Effector memory CD4-positive, alpha-beta T cell (primary cell): ENCODE data around the gene ZNRD2.

Source experiments
- DNase-seq, 3 donors: peaks; one replicate each; pipeline ENCODE4 v3.0.0-alpha.2; 2020
- H3K27ac ChIP-seq: 2 replicates; pipeline ENCODE4 v1.7.0; 2013; ENCODE audit warnings: mild to moderate bottlenecking, low read length, moderate library complexity; ENCODE audit not compliant: insufficient read depth, poor library complexity, severe bottlenecking
- H3K27me3 ChIP-seq: replicated peaks from 2 replicates; pipeline ENCODE4 v1.7.0; 2013; ENCODE audit warnings: mild to moderate bottlenecking, low read length; ENCODE audit not compliant: insufficient read depth, control insufficient read depth, poor library complexity, severe bottlenecking
- H3K36me3 ChIP-seq: 2 replicates; pipeline ENCODE4 v1.7.0; 2013; ENCODE audit warnings: mild to moderate bottlenecking, low read length, moderate library complexity; ENCODE audit not compliant: control insufficient read depth, insufficient read depth
- H3K4me1 ChIP-seq: 2 replicates; pipeline ENCODE4 v1.7.0; 2013; ENCODE audit warnings: low read length, mild to moderate bottlenecking; ENCODE audit not compliant: control insufficient read depth, insufficient read depth, poor library complexity, severe bottlenecking
- H3K4me3 ChIP-seq: 2 replicates; pipeline ENCODE4 v1.7.0; 2013; ENCODE audit warnings: low read length, low read depth, mild to moderate bottlenecking; ENCODE audit not compliant: insufficient read depth, poor library complexity, severe bottlenecking
- H3K9me3 ChIP-seq: 2 replicates; pipeline ENCODE4 v1.7.0; 2013; ENCODE audit warnings: mild to moderate bottlenecking, low read length, moderate library complexity; ENCODE audit not compliant: control insufficient read depth

ZNRD2 gene

GRCh38 chr11:65556470-65557279 lies 13.6 kb upstream of the ZNRD2 start:
- Histone ChIP-seq H3K4me1 (peaks cover 66% of the 10 kb centered on the region), H3K27me3 (no peaks in the 10 kb centered on the region), H3K27ac (peak overlapping the region; percentile 82), H3K4me3 (peak overlapping the region; percentile 42), H3K9me3 (no peaks in the 10 kb centered on the region), H3K36me3 (peaks cover 1% of the 10 kb centered on the region)
- no peak for DNase-seq

DNA sequence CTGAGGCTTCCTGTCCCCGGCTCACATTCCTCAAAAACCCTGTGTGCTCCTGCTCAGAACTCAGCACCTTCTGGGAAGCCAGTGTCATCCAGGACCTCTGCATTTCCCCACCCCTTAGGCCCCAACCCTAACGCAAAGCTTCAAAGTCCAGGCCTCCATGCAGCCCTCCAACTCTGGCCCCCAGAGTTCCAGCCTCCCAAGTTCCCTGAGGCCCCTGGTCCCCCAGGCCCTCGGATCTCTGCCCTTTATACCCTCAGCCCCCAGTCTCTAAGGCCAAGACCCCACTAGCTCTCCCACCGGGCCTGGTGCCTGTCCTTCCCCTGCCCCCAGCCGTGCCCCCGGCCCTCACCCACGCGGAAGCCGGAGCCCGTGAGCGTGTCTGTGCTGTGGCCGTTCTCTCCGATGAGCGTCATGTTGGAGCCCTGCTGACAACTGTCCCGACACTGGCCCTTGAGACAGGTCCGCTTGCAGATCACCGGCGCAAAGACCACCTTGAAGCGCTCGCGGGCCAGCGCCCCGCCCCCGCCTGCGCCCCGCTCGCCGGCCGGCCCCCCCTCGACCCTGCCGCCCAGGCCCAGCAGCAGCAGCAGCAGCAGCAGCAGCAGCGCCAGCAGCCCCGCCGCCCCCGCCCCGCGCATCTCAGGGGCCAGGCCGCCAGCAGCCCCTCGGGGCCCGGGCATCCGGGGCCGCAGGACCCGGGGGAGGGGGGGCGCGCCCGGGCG lies 12.8 kb upstream of the ZNRD2 start:
- Histone ChIP-seq H3K9me3 (no peaks in the 10 kb centered on the region), H3K4me1 (peaks cover 58% of the 10 kb centered on the region), H3K27me3 (no peaks in the 10 kb centered on the region), H3K4me3 (peak overlapping the region; percentile 62), H3K27ac (peak overlapping the region; percentile 82), H3K36me3 (no peaks in the 10 kb centered on the region)
- no peak for DNase-seq

DNA sequence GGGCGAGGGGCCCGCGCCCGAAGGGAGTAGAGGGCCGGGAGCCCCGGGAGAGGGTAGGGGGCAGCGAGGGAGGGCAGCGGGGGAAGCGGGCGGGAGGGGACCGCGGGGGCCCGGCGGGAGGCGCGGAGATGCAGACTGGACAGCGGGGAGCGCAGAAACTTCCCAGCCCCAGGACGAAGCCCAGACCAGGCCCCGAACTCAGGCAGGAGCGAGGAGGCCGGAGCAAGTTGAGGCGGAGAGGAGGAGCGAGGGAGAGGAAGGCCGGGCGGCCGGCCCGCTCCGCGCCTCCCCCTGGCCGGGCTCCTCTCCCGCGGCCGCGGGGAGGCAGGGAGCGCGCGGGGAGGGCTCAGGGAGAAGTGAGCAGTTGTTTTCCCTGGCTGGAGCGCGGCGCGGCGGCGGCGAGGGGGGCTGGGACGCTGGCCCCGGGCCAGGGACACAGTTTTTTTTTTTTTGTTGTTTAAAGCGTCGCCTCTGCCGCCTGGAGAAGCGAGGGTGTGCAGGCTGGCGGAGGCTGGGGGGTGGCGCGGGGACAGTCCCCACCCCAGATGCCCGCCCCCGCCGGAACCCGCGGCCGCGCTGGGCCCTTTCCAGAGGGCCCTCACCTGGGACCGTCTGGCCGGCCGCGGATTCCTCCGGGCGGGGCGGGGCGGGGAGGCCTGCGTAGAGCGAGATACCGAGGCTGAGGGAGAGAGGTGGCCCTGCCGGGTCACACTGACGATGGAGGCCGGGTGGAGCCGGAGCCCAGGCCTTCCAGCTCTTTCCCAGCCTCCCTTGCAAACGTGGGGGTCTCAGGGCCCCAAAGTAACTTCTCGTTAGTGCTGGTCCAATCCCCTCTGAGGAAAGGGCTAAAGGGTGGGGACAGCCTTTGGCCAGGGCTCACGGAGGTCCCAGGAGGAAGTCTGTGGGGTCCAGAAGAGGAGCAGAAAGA lies 12.0 kb upstream of the ZNRD2 start, which contains the start of gene LTBP3:
Gene LTBP3, minus strand, starts transcription at position 358 of the 928 bp plus-strand sequence. CDS start 400 bp downstream, outside the sequence.
- Histone ChIP-seq H3K4me1 (peaks cover 51% of the 10 kb centered on the region), H3K27me3 (no peaks in the 10 kb centered on the region), H3K36me3 (no peaks in the 10 kb centered on the region), H3K4me3 (peak within 1 kb of the TSS; percentile 62), H3K9me3 (no peaks in the 10 kb centered on the region), H3K27ac (peak within 1 kb of the TSS; percentile 82)
- DNase-seq = no peak

DNA sequence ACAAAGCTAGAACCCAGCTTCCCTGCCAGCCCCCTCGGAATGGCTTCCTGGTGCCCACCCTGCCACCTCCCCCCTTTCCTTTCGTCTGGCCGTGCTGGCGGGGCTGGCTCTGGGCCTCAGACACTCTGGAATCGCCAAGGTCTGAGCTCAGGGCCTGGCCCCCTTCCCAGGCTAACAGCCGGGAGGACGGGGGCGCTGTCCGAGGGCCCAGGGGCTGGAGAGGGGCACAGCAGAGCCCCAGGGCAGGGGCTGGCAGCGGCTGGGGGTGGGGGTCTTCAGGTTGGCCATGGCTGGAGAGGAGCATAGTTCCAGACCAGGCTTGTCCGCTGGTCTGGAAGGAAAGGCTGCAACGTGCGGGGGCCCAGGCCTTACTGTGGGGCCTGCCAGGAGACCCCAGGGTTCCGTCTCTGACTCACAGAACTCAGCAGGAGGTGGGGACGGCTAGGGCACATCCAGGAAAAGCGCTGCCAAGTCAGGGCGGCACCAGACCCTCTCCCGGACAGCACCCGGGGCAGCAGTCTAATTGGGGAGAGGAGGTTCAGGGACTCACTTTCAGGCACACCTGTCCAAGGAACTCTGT lies 11.3 kb upstream of the ZNRD2 start:
- no peak for DNase-seq
- no peaks in the 10 kb centered on the region for H3K27me3 ChIP-seq
- no peaks in the 10 kb centered on the region for H3K9me3 ChIP-seq
- H3K36me3 ChIP-seq = no peaks in the 10 kb centered on the region
- H3K4me1 ChIP-seq = peaks cover 48% of the 10 kb centered on the region
- H3K4me3 ChIP-seq = peak overlapping the region; percentile 62
- H3K27ac ChIP-seq = peak overlapping the region; percentile 82

GRCh38 chr11:65559535-65559934 lies 10.7 kb upstream of the ZNRD2 start:
- Histone ChIP-seq H3K4me1 (peaks cover 43% of the 10 kb centered on the region), H3K27ac (no peak overlapping the region)

DNA sequence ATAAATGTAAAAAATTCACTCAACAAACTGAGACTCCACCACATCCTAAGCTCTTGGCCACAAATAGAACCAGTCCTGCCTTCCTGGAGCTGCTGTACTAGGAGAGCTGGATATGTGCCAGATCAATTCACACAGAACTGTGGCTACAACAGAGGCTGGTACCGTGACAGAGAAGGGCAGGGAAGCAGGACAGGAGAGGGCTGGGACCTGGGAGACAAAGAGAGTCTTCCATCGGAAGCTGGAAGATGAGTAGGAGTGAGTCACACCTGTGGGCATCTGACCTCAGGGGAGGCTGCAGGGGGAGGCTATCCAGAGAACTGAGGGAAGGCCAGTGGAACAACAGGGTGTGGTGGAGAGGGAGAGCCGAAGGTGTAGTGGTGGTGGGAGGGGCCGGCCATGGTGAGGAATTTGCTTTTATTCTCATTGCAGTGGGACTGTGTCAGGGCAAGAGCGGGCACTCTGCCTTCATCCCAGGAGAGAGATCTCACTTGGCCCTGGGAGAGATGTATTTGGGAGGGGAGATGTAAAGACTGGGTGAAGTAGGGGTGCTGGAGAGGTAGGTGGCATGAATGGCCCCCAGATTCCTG lies 10.2 kb upstream of the ZNRD2 start:
- H3K36me3 ChIP-seq = no peaks in the 10 kb centered on the region
- no peak overlapping the region for H3K4me3 ChIP-seq
- H3K27ac ChIP-seq = no peak overlapping the region
- H3K4me1 ChIP-seq = peaks cover 43% of the 10 kb centered on the region
- H3K27me3 ChIP-seq = no peaks in the 10 kb centered on the region
- no peak for DNase-seq
- no peaks in the 10 kb centered on the region for H3K9me3 ChIP-seq

More at GRCh38 chr11:65559535-65559934, 10.7 kb upstream of the ZNRD2 start:
- DNase-seq = no peak
- Histone ChIP-seq H3K27me3 (no peaks in the 10 kb centered on the region), H3K9me3 (no peaks in the 10 kb centered on the region), H3K36me3 (no peaks in the 10 kb centered on the region), H3K4me3 (no peak overlapping the region)

- no peak overlapping the region for H3K4me3 ChIP-seq
- H3K4me1 ChIP-seq = peaks cover 43% of the 10 kb centered on the region
- no peaks in the 10 kb centered on the region for H3K27me3 ChIP-seq
- no peaks in the 10 kb centered on the region for H3K9me3 ChIP-seq
- no peak for DNase-seq
- H3K36me3 ChIP-seq = no peaks in the 10 kb centered on the region
- no peak overlapping the region for H3K27ac ChIP-seq
These were observed 9.5 kb upstream of the ZNRD2 start for GRCh38 chr11:65560555-65561418.

DNA sequence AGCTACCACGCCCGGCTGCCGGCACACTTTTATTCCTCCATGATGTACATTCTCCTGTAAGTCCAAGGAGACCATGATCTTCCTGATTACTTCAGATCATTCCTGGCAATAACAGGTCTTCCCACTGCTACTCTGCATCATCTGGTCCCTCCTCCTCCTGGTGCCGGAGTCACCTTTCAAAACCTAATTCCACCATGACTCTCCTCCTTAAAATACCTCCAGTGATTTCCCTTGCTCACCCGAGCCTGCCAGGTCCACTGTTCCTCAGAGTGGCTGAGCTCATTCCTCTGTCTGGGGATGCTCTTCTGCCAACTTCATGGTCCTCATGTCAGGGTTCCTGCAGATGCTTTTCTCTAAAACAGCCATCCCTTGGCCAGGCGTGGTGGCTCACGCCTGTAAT lies 8.3 kb upstream of the ZNRD2 start:
- H3K27me3 ChIP-seq = no peaks in the 10 kb centered on the region
- peaks cover 46% of the 10 kb centered on the region for H3K4me1 ChIP-seq
- no peaks in the 10 kb centered on the region for H3K9me3 ChIP-seq
- H3K4me3 ChIP-seq = no peak overlapping the region
- no peak overlapping the region for H3K27ac ChIP-seq
- no peaks in the 10 kb centered on the region for H3K36me3 ChIP-seq
- DNase-seq = no peak
